ENCODE data around the gene IFITM1.

The IFITM1 gene

DNA sequence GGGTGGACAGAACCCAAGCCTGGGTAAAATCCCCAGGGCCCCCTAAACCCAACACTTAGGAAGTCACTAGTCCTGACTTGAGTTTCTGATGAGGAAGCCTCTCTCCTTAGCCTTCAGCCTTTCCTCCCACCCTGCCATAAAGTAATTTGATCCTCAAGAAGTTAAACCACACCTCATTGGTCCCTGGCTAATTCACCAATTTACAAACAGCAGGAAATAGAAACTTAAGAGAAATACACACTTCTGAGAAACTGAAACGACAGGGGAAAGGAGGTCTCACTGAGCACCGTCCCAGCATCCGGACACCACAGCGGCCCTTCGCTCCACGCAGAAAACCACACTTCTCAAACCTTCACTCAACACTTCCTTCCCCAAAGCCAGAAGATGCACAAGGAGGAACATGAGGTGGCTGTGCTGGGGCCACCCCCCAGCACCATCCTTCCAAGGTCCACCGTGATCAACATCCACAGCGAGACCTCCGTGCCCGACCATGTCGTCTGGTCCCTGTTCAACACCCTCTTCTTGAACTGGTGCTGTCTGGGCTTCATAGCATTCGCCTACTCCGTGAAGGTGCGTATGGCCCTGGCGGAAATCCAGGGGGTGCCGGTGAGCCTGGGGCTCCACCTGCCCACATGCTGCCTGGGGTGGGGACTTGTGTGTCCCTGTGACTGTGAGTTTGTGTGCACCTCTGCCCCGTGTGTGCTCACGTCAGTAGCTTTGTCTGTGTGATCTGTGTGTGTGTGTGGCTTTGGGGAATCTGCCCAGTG, at the start of gene IFITM1:
Gene IFITM1, plus strand, starts transcription at position 254 of the 767 bp plus-strand sequence. Its CDS starts 131 bp downstream, at position 385.
- DNase-seq (ENCODE audit: low read depth): peak; percentile 66

DNA sequence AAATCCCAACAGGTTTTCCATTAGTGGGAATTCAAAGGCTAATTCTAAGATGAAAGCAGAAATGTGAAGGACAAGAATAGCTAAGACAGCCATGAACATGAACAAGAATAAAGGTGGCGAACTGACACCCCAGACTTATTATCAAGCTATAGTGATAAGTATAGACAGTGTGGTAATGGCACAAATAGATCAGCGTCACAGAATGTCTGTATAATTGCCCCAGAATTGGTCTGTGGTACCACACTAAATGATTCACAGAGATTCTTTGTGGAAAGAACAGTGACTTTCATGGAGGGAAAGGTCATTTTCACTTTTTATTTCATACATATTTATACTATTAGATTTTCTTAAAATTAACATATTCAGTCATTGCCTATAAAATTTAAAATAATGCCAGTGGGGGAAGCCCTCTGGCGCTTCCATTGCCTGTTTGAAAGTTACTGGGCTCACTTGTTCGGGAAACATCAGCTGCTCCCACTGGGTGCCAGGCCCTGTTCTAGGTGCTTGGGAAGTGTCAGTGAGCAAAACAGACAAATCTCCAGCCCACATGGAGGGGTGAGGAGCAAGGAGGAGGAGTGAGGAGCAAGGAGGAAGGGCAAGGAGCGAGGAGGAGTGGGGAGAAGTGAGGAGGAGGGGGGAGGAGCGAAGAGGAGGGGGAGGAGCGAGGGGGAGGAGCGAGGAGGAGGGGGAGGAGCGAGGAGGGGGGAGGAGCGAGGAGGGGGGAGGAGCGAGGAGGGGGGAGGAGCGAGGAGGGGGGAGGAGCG, 47.0 kb upstream of the IFITM1 start:
- DNase-seq (ENCODE audit: low read depth): no peak

DNA sequence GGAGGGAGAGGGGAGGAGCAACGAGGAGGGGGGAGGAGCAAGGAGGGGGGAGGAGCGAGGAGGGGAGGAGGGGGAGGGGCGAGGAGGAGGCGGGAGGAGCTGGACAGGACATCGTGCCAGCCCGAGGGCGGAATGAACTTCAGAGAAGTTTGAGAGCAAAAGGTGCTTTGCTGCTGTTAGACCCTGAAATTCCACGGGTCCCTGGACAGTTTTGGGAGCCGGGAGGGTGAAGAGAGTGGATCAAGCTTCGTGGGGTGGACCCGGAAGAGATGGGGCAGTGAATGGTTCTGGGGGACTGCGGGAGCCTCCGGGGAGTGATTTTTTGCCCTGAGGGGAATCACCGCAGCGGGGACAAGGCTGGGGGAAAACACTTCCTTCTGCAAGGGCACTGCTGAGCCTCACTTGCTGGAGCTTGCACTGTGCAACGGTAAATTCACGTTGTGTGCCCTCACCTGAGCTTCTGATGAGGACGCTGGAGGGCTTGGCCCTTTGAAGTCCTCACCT, 46.3 kb upstream of the IFITM1 start:
- DNase-seq (ENCODE audit: low read depth): peak; percentile 21

DNA sequence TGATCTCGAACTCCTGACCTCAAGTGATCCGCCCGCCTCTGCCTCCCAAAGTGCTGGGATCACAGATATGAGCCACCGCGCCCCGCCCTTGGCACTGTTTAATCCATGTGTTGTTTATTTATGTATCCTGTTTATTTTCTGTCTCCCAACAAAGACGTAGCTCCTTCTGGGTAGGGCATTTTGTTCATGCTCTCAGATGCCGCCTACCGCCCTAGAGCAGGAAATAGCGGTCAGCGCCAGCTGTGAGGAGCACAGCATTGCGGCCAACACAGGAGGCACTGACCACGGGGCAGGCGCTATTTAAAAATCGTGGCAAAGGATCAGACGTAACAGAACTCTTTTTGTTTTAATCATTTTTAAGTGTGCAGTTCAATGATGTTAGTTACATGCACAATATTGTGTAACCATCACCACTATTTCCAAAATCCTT, 45.1 kb upstream of the IFITM1 start:
- peak; percentile 53 for DNase-seq (ENCODE audit: low read depth)

DNA sequence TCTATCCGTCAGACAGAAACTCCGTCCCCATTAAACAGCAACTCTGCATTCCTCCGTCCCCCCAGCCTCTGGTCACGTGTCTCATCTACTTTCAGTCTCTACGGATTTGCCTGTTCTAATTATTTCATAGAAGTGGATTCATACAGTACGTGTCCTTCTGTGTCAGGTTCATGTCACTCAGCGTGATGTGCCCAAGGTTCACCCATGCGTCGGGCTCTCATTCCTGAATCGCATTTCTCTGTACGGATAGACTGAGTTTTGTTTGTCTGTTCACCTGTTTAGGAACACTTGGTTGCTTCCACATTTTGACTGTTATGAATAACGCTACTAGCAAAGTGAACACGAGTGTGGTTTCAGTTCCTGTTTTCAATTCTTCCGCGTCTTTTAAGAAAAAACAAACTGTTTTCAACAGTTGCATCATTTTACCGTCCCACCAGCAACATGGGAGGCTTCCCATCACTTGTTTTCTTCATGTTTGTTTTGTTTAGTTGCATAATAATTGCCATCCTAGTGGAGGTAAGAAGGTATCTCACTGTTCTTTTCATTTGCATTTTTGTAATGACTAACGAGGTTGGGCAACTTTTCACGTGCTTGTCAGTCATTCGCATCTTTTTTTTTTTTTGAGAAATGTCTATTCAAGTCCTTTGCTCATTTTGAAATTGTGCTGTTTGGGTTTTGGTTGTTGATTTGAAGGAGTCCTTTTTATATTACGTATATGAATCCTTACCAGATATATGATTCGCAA, 44.5 kb upstream of the IFITM1 start:
- DNase-seq (ENCODE audit: low read depth): peak; percentile 15

DNA sequence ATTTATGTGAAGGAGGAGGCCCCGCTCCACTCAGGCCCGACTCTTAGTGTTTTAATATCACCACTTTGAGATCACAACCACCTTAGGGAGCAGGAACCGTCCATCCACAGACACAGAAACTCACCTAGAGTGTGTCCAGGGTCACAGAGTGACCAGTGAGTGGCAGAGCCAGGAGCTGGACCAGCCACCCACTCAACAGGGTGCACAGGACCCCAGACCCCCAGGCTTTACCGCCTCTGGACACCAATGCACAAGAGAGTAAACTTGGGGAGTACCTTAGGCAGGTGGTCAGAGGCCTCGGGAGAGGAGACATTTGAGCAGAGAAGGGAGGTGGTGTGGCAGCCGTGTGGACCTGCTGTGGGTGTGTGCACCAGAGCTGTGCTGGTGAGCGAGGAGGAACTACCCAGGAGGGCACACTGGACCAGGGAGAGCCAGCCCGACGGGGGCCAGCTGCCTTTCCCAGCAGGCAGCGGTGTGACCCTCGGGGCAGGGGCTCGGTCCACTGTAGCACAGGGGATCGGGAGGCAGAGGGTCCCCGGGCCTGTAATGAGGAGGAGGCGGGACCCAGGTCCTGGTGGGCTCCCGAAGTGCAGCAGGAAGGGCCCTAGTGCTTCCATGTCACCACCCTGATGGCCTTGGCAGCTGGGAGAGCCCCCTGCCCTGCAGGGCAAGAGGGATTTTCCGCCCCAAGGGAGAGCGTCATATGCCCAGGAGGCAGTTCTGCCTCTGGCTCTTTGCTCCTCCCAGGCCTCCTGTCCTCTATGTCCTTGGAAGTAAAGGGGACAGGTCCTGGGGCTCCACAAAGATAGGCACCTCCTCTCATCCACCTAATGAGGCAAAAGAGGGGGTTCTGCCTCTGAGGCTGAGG, 43.2 kb upstream of the IFITM1 start:
- DNase-seq (ENCODE audit: low read depth): no peak

DNA sequence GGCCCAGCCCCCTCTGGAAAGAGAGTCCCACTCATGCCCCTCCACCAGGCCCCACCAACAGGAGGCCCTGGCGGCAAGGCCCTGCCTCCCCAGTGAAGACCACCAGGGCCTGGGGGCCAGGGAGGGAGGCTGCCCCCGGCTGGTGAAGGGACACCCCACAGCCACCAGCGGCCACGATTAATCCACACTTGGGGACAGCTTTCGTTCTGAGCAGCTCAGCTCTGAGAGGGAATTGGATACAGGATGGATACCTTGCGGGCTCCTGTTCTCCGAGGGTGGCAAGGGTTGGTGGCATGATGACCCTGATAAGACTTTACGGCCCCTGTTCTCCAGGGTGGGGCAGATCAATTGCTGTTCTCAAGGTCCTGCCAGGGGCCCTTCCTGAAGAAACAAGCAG, 42.5 kb upstream of the IFITM1 start:
- no peak for DNase-seq (ENCODE audit: low read depth)

DNA sequence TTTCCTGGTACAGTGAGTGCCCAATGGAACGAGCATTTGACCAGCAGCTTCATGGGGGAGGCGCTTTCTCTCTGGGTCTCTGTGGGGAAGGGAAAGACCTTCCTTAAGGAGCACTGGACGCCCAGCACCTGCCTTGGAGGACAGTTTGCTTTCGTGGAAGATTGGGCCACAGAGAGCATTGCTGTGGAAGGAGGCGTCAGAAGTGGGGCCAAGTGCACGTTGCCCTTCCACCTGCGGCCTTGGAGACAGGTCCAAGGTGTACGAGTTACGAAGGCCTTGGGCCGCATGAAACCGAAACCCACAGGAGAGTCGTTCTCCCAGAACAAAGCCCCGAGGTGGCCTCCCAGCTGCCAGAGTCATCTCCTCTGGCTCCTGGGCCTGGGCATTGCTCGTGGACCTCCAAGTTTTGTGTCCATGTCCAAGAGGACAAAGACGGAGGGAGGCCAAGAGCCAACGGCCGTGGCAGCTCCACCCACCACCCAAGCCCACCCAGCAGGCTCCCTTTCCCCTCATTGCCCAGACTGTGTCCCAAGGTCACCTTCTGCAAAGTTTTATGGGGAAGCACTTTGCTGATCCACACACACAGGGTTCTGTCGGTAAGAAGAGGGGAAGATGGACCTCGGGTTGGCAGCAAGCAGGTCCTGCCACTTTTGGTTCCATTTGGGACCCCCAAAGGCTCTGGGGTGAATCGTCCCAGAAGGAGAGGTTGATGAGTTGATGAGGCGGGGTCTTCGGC, 41.5 kb upstream of the IFITM1 start:
- no peak for DNase-seq (ENCODE audit: low read depth)

DNA sequence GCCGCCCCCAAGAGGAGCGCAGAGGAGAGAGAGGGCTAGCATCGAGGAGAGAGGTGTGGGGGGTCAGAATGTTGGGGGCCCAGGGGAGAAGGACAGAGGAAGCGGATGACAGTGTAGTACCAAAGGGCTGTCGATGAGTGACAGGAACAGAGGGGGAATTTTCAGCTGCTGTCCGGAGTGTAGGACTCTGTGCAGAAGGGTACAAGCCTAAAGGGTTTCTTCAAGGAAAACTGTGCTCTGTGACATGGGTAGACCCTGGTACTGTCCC, 41.0 kb upstream of the IFITM1 start:
- no peak for DNase-seq (ENCODE audit: low read depth)

DNA sequence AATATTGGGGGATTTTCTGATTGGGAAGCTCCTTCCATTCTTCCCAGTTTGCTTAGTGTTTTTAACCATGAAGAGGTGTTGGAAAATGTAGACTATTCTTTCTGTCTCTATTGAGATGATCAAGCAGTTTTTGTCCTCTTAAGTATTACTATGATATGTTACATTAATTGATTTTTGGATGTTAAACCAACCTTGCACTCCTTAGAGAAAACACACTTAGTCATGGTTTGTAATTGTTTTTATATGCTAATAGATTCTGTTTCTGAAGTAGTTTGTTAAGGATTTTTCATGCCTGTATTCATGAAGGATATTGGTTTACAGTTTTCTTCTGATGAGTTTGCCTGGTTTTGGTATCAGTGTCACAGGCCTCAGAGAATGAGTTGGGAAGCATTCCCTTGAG, 37.6 kb upstream of the IFITM1 start:
- DNase-seq (ENCODE audit: low read depth): no peak

DNA sequence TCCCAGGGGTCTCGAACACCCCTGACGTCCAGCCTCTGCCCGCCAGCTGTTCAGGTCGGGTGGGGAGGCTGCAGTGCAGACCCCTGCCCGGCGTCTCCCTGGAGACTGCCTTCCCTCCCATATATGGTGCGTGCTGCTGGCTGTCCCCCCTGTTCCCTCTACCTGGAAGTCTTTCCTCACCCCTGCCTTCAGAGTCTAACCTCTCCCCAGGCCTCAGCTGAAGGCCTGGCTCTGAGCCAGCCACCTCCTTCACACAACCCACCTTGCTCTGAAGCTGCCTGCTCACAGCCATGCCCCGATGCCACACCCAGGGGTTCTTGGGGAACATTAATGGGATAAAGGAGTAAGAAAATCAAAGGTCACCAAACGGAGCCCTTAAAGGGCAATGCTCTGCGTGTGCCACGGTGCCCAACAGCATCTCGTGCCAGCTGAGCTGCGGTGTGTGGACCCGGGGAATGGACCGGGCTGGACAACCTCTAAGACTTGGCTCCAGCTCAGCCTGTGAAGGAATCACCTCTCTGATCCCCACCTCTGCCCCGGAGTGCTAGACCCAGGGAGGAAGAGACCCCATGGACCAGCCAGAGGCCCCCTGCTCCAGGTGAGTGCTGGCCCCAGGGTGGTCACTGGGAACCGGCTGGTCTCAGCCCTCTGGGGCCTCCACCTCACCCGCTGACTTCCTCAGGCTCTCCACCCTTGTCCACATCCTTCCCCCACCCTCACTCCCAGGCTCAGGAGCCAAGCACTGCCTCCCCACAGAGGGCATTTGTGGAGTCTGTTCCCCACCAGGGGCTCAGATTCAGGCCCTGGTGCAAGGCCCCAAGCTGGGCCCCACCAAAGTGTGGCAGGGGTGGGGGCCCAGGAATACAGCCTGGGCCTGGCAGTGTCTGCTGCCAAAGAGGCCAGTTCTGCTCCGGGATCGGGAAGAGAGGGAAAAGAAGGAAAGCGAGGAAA, 35.6 kb upstream of the IFITM1 start, which contains the start of gene NLRP6:
Gene NLRP6, plus strand, starts transcription at position 407 of the 951 bp plus-strand sequence. Its CDS starts 163 bp downstream, at position 570.
- no peak for DNase-seq (ENCODE audit: low read depth)

DNA sequence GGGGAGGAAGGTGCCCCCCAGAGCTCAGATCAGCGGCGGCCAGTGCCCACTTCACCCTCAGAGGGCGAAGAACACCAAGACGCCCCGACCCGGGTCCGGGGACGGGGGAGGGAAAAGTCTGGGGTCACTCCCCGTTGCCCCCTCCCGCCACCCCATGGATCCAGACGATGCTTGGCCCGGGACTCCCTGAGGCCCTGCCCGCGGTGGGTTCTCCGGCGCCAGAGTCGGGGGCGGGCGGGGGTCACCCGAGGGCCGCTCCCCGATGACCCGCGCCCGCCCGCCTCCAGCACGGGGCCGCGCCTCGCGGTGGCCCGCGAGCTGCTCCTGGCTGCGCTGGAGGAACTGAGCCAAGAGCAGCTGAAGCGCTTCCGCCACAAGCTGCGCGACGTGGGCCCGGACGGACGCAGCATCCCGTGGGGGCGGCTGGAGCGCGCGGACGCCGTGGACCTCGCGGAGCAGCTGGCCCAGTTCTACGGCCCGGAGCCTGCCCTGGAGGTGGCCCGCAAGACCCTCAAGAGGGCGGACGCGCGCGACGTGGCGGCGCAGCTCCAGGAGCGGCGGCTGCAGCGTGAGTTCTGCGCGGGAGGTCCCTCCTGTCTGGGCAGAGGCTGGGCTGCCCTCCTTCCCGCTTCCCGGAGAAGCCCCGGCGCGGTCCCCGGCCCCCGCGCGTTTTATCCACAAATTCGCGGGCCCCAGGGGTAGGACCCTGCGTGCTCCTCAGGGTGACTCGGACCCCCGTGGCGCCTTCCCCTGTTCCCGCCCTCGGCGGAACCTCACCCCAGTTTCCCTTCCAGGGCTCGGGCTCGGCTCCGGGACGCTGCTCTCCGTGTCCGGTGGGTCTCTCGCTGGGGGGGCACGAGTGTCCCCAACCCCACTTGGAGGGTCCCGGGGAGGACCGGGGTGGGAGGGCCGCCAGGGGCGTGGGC, 34.5 kb upstream of the IFITM1 start:
- DNase-seq (ENCODE audit: low read depth): no peak

DNA sequence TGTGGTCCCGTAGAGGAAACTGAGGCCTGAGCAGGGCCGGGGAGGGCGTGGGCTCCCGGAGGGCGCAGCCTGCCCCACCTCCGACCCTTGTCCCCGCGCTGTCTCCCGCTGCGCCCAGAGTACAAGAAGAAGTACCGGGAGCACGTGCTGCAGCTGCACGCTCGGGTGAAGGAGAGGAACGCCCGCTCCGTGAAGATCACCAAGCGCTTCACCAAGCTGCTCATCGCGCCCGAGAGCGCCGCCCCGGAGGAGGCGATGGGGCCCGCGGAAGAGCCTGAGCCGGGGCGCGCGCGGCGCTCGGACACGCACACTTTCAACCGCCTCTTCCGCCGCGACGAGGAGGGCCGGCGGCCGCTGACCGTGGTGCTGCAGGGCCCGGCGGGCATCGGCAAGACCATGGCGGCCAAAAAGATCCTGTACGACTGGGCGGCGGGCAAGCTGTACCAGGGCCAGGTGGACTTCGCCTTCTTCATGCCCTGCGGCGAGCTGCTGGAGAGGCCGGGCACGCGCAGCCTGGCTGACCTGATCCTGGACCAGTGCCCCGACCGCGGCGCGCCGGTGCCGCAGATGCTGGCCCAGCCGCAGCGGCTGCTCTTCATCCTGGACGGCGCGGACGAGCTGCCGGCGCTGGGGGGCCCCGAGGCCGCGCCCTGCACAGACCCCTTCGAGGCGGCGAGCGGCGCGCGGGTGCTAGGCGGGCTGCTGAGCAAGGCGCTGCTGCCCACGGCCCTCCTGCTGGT, 33.7 kb upstream of the IFITM1 start:
- DNase-seq (ENCODE audit: low read depth): no peak

DNA sequence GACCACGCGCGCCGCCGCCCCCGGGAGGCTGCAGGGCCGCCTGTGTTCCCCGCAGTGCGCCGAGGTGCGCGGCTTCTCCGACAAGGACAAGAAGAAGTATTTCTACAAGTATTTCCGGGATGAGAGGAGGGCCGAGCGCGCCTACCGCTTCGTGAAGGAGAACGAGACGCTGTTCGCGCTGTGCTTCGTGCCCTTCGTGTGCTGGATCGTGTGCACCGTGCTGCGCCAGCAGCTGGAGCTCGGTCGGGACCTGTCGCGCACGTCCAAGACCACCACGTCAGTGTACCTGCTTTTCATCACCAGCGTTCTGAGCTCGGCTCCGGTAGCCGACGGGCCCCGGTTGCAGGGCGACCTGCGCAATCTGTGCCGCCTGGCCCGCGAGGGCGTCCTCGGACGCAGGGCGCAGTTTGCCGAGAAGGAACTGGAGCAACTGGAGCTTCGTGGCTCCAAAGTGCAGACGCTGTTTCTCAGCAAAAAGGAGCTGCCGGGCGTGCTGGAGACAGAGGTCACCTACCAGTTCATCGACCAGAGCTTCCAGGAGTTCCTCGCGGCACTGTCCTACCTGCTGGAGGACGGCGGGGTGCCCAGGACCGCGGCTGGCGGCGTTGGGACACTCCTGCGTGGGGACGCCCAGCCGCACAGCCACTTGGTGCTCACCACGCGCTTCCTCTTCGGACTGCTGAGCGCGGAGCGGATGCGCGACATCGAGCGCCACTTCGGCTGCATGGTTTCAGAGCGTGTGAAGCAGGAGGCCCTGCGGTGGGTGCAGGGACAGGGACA, 32.9 kb upstream of the IFITM1 start:
- no peak for DNase-seq (ENCODE audit: low read depth)

DNA sequence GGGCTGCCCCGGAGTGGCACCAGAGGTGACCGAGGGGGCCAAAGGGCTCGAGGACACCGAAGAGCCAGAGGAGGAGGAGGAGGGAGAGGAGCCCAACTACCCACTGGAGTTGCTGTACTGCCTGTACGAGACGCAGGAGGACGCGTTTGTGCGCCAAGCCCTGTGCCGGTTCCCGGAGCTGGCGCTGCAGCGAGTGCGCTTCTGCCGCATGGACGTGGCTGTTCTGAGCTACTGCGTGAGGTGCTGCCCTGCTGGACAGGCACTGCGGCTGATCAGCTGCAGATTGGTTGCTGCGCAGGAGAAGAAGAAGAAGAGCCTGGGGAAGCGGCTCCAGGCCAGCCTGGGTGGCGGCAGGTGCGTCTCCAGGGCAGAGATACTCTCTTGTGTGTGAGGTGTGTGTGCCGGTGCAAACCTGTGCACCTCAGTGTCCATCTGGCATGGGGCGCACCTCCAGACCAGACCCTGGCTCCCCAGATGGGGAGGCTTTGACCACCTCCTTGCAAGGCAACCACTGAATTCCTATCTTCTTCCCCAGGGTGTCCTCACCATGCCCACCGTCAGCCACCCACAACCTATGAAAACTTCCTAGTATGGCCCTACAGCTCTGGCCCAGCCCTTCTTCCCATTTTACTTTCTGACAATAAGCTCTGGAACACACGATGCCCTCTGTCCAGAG, 32.2 kb upstream of the IFITM1 start:
- DNase-seq (ENCODE audit: low read depth): no peak

DNA sequence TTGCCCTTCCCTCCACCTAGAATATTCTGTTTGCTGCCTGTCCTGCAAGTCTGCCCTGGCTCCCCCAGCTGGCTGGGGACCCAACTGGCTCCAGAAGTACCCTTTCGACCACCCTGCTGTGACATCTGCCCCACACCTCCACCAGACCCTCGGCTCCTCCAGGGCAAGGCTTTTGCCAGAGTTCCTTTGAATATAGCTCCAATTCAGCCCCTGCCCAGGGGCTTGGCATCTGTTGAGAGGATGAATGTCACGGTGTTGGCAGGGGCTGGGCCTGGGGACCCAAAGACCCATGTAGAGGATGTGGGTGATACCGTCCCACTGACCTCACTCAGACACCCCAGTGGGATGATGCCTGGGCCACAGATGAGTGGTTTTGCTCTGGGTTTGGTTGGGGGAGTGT, 31.7 kb upstream of the IFITM1 start:
- DNase-seq (ENCODE audit: low read depth): no peak
